Measurements from ENCODE around the gene MED12.

DNA sequence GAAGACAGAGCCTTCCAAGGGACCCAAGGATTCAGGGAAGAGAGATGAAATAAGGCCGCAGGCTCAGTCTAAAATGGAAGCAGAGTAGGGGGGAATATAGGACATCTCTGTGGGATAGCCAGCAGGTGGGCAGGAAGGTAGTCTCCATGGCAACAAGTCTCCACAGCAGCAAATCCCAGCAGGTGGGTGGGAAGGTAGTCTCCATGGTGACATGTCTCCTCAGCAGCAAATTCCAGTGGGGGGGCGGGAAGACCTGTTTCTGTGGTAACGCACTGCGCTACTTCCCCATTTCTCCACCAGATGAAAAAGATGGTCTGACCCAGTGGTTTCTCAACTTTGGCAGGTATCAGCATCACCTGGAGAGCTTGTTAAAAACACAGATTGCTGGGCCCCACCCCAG is 44.6 kb downstream of the MED12 start:
- TF ChIP-seq CTCF (IDR thresholded peaks at IDR 0.05; ENCODE audit: insufficient read depth, low read length) (no peak), POLR2AphosphoS5 (IDR thresholded peaks at IDR 0.05; ENCODE audit: low read depth) (no peak), GABPA (IDR thresholded peaks at IDR 0.05; ENCODE audit: low read depth) (no peak)

Measured in HL-60 (cell line).